ENCODE data around the gene SCN4A.

GRCh38 chr17:63956296-63956920, 16.3 kb downstream of the SCN4A start:
- TF ChIP-seq POLR2A (IDR thresholded peaks at IDR 0.05; ENCODE audit: low read length) (no peak), GATA1 (IDR thresholded peaks at IDR 0.05; ENCODE audit: low read depth, low read length) (no peak)
